ENCODE results near the gene SPATA12. TPM values are rescaled to one million over a fixed set of nuclear protein-coding genes. Genes with fewer than 3 reads are reported as not detected.

The SPATA12 gene
- total RNA-seq, 2 donors from 2014 or later: not detected

DNA sequence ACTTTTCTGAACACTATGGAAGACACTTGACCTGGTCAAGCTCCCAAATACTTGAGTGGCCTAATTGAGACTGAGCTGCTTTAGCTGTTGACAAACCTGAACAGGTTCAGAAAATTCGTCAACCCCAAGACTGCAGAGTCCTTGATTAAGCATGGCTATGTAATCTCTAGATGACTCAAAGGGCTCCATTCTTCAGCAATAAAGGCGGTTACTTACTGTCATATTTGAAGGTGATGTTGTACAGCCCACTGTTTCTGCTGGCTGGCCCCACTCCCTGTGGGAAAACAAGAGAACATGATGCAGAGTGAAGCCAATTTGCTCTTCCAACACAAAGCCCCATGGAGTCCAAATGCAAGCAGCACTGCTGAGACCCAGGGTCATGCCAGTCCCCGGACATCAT lies 59.6 kb downstream of the SPATA12 start:
- Histone ChIP-seq H3K36me3 (no peaks in the 10 kb centered on the region), H3K4me1 (ENCODE audit: control insufficient read depth in 1 of 2, low read depth in 2 of 2) (no peaks in the 10 kb centered on the region), H3K27me3 (replicated peaks; ENCODE audit: insufficient read depth) (no peaks in the 10 kb centered on the region), H3K9me3 (no peaks in the 10 kb centered on the region), H3K4me3 (no peak overlapping the region), H3K27ac (no peak overlapping the region)
- ATAC-seq (ENCODE audit: insufficient number of reproducible peaks, low FRiP score, low read depth) (no peak), DNase-seq (ENCODE audit: low spot score) (no peak)
- TF ChIP-seq, protein P1, sequence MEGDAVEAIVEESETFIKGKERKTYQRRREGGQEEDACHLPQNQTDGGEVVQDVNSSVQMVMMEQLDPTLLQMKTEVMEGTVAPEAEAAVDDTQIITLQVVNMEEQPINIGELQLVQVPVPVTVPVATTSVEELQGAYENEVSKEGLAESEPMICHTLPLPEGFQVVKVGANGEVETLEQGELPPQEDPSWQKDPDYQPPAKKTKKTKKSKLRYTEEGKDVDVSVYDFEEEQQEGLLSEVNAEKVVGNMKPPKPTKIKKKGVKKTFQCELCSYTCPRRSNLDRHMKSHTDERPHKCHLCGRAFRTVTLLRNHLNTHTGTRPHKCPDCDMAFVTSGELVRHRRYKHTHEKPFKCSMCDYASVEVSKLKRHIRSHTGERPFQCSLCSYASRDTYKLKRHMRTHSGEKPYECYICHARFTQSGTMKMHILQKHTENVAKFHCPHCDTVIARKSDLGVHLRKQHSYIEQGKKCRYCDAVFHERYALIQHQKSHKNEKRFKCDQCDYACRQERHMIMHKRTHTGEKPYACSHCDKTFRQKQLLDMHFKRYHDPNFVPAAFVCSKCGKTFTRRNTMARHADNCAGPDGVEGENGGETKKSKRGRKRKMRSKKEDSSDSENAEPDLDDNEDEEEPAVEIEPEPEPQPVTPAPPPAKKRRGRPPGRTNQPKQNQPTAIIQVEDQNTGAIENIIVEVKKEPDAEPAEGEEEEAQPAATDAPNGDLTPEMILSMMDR (IDR thresholded peaks at IDR 0.05): no peak

DNA sequence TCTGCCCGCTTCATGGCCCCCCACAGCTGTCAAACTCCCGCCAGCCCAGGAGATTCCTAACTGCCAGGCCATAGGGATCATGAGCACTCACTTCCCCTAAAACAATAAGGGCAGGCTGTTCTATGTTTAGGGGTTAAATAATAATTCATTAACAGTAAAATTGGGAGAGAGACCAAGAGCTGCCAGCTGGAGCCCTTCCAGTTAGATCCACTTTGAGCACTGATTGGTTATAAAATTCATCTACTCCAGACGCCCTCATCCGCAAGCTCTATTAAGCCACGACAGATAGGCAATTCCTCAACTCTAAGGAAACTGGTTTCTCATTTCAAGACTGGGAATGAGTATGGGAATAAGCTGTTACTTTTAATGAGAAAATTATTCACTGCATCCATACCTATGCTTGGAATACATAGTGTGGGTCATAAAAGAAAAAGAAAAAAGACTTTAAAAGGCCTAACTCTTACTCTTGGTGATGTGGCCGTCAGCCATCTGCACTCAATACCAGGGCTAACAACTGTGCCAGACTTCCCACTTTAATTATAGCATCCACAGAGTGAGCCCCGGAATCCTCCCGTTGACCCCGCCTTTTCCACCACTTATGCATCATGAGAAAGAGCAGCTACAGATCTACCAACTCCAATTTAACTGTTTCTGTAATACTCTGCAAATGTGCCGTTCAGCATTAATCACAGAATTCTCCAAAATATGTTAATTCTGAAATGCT lies 60.1 kb downstream of the SPATA12 start:
- H3K36me3 ChIP-seq: no peaks in the 10 kb centered on the region
- no peak overlapping the region for H3K27ac ChIP-seq
- DNase-seq (ENCODE audit: low spot score): no peak
- no peak for ATAC-seq (ENCODE audit: insufficient number of reproducible peaks, low FRiP score, low read depth)
- TF ChIP-seq, protein P1 (IDR thresholded peaks at IDR 0.05): no peak
- H3K4me3 ChIP-seq: no peak overlapping the region
- H3K4me1 ChIP-seq (ENCODE audit: control insufficient read depth in 1 of 2, low read depth in 2 of 2): no peaks in the 10 kb centered on the region
- H3K9me3 ChIP-seq: no peaks in the 10 kb centered on the region
- H3K27me3 ChIP-seq (replicated peaks; ENCODE audit: insufficient read depth): no peaks in the 10 kb centered on the region

Other genes starting within 250 kb of the SPATA12 start
- gene IL17RD, start 104.7 kb downstream of the SPATA12 start, total RNA-seq: 1 to 10 TPM; 3.1 to 7.9 TPM
- 1 to 10 TPM; 1.7 to 2.0 TPM for gene HESX1, start 139.3 kb downstream of the SPATA12 start, total RNA-seq
- gene APPL1, start 167.1 kb downstream of the SPATA12 start, total RNA-seq: 10 to 100 TPM; 47.0 to 53.8 TPM
- gene ASB14, start 232.0 kb downstream of the SPATA12 start, total RNA-seq: not detected